ENCODE results near the gene GANAB.
A peak's percentile ranks its signal among the peaks of the same experiment; 100 is the strongest.

Gene GANAB

GRCh38 chr11:62664405-62665074 is 18.1 kb upstream of the GANAB start:
- H2BK15ac ChIP-seq (ENCODE audit: low read depth, poor library complexity, severe bottlenecking): peak overlapping the region; percentile 94
- no peaks in the 10 kb centered on the region for H3K27me3 ChIP-seq (ENCODE audit: control insufficient read depth in 1 of 2, insufficient read depth in 1 of 2, low read length in 2 of 2)
- H3K9me3 ChIP-seq (ENCODE audit: control insufficient read depth, low read length): no peaks in the 10 kb centered on the region
- H2BK12ac ChIP-seq (ENCODE audit: low read length in 2 of 2): no peak overlapping the region
- H3K4me1 ChIP-seq (ENCODE audit: control insufficient read depth, insufficient read depth, low read depth, low read length): peaks cover 11% of the 10 kb centered on the region
- peak overlapping the region in 1 of 2 experiments; percentile 65 for H3K4ac ChIP-seq (ENCODE audit: low read depth in 1 of 2, low read length in 2 of 2)
- peak overlapping the region in 1 of 2 experiments; percentile 68 for H3K14ac ChIP-seq (ENCODE audit: low read length in 2 of 2)
- H3K79me1 ChIP-seq (replicated peaks; ENCODE audit: low read length, poor library complexity, severe bottlenecking): peaks cover 13% of the 10 kb centered on the region
- 3% methylated on average over 35 of the region's 36 CpGs for WGBS
- peak overlapping the region; percentile 69 for H4K8ac ChIP-seq (ENCODE audit: low read length)
- H4K91ac ChIP-seq (ENCODE audit: low read length): peak overlapping the region; percentile 85
- H3K23ac ChIP-seq (ENCODE audit: low read length in 2 of 2): peak overlapping the region in 1 of 2 experiments; percentile 89
- H3K27ac ChIP-seq (ENCODE audit: low read length, poor library complexity, severe bottlenecking): peak overlapping the region; percentile 97
- H2AFZ ChIP-seq (ENCODE audit: low read depth, low read length): peak overlapping the region; percentile 77
- no peak overlapping the region for H2BK120ac ChIP-seq (ENCODE audit: low read depth, low read length)
- no peak overlapping the region for H2AK5ac ChIP-seq (ENCODE audit: low read length, severe bottlenecking)
- DNase-seq: no peak
- peak overlapping the region; percentile 68 for H3K4me2 ChIP-seq (ENCODE audit: low read length, poor library complexity, severe bottlenecking)
- peak overlapping the region; percentile 81 to 94 for H3K4me3 ChIP-seq (ENCODE audit: insufficient read depth in 1 of 2, low read depth in 1 of 2, low read length in 2 of 2)
- peak overlapping the region; percentile 95 for H3K9ac ChIP-seq (ENCODE audit: low read length)
- peak overlapping the region; percentile 77 for H2BK5ac ChIP-seq (ENCODE audit: low read depth, low read length, poor library complexity, severe bottlenecking)
- peak overlapping the region; percentile 83 to 96 for H3K18ac ChIP-seq (ENCODE audit: low read depth in 1 of 2, low read length in 2 of 2)
- peaks cover 26 to 40% of the 10 kb centered on the region in 2 experiments for H3K36me3 ChIP-seq (ENCODE audit: control insufficient read depth in 1 of 2, insufficient read depth in 2 of 2, low read depth in 1 of 2, low read length in 2 of 2)

- H3K23ac ChIP-seq (ENCODE audit: low read length in 2 of 2): no peak overlapping the region
- H3K4me3 ChIP-seq (ENCODE audit: insufficient read depth in 1 of 2, low read depth in 1 of 2, low read length in 2 of 2): no peak overlapping the region
- H3K14ac ChIP-seq (ENCODE audit: low read length in 2 of 2): no peak overlapping the region
- H3K27me3 ChIP-seq (ENCODE audit: control insufficient read depth in 1 of 2, insufficient read depth in 1 of 2, low read length in 2 of 2): no peaks in the 10 kb centered on the region
- H3K36me3 ChIP-seq (ENCODE audit: control insufficient read depth in 1 of 2, insufficient read depth in 2 of 2, low read depth in 1 of 2, low read length in 2 of 2): peaks cover 4 to 5% of the 10 kb centered on the region in 2 experiments
- no peak overlapping the region for H2BK120ac ChIP-seq (ENCODE audit: low read depth, low read length)
- peaks cover 2% of the 10 kb centered on the region for H3K4me1 ChIP-seq (ENCODE audit: control insufficient read depth, insufficient read depth, low read depth, low read length)
- no peak overlapping the region for H2AFZ ChIP-seq (ENCODE audit: low read depth, low read length)
- peaks cover 4% of the 10 kb centered on the region for H3K79me1 ChIP-seq (replicated peaks; ENCODE audit: low read length, poor library complexity, severe bottlenecking)
- H3K9me3 ChIP-seq (ENCODE audit: control insufficient read depth, low read length): no peaks in the 10 kb centered on the region
- no peak overlapping the region for H3K4me2 ChIP-seq (ENCODE audit: low read length, poor library complexity, severe bottlenecking)
- no peak for DNase-seq
- H2BK15ac ChIP-seq (ENCODE audit: low read depth, poor library complexity, severe bottlenecking): no peak overlapping the region
- no peak overlapping the region for H2AK5ac ChIP-seq (ENCODE audit: low read length, severe bottlenecking)
- H3K4ac ChIP-seq (ENCODE audit: low read depth in 1 of 2, low read length in 2 of 2): no peak overlapping the region
- no peak overlapping the region for H3K18ac ChIP-seq (ENCODE audit: low read depth in 1 of 2, low read length in 2 of 2)
- no peak overlapping the region for H3K27ac ChIP-seq (ENCODE audit: low read length, poor library complexity, severe bottlenecking)
- no peak overlapping the region for H4K8ac ChIP-seq (ENCODE audit: low read length)
- WGBS: 98% methylated on average over 4 of the region's 5 CpGs
- H2BK5ac ChIP-seq (ENCODE audit: low read depth, low read length, poor library complexity, severe bottlenecking): no peak overlapping the region
- no peak overlapping the region for H4K91ac ChIP-seq (ENCODE audit: low read length)
- no peak overlapping the region for H2BK12ac ChIP-seq (ENCODE audit: low read length in 2 of 2)
- no peak overlapping the region for H3K9ac ChIP-seq (ENCODE audit: low read length)
These were observed 10.5 kb upstream of the GANAB start for GRCh38 chr11:62656796-62657429.

GRCh38 chr11:62654297-62654696 is 7.9 kb upstream of the GANAB start:
- 97% methylated on average over 11 of the region's 11 CpGs for WGBS
- no peak overlapping the region for H2BK12ac ChIP-seq (ENCODE audit: low read length in 2 of 2)

More at GRCh38 chr11:62654297-62654696, 7.9 kb upstream of the GANAB start:
- Histone ChIP-seq H2AFZ (ENCODE audit: low read depth, low read length) (no peak overlapping the region), H3K27ac (ENCODE audit: low read length, poor library complexity, severe bottlenecking) (no peak overlapping the region), H3K9ac (ENCODE audit: low read length) (no peak overlapping the region), H3K4ac (ENCODE audit: low read depth in 1 of 2, low read length in 2 of 2) (no peak overlapping the region), H3K27me3 (ENCODE audit: control insufficient read depth in 1 of 2, insufficient read depth in 1 of 2, low read length in 2 of 2) (no peaks in the 10 kb centered on the region), H3K79me1 (replicated peaks; ENCODE audit: low read length, poor library complexity, severe bottlenecking) (peaks cover 10% of the 10 kb centered on the region), H3K14ac (ENCODE audit: low read length in 2 of 2) (no peak overlapping the region), H4K8ac (ENCODE audit: low read length) (no peak overlapping the region), H2BK15ac (ENCODE audit: low read depth, poor library complexity, severe bottlenecking) (no peak overlapping the region), H3K23ac (ENCODE audit: low read length in 2 of 2) (no peak overlapping the region), H3K4me1 (ENCODE audit: control insufficient read depth, insufficient read depth, low read depth, low read length) (peaks cover 5% of the 10 kb centered on the region), H3K9me3 (ENCODE audit: control insufficient read depth, low read length) (no peaks in the 10 kb centered on the region), H2AK5ac (ENCODE audit: low read length, severe bottlenecking) (no peak overlapping the region), H2BK5ac (ENCODE audit: low read depth, low read length, poor library complexity, severe bottlenecking) (no peak overlapping the region), H2BK120ac (ENCODE audit: low read depth, low read length) (no peak overlapping the region), H3K4me2 (ENCODE audit: low read length, poor library complexity, severe bottlenecking) (no peak overlapping the region), H3K18ac (ENCODE audit: low read depth in 1 of 2, low read length in 2 of 2) (no peak overlapping the region), H3K4me3 (ENCODE audit: insufficient read depth in 1 of 2, low read depth in 1 of 2, low read length in 2 of 2) (no peak overlapping the region), H3K36me3 (ENCODE audit: control insufficient read depth in 1 of 2, insufficient read depth in 2 of 2, low read depth in 1 of 2, low read length in 2 of 2) (peaks cover 5 to 6% of the 10 kb centered on the region in 2 experiments), H4K91ac (ENCODE audit: low read length) (no peak overlapping the region)
- DNase-seq: no peak
